Gastrocnemius medialis (tissue), 4 donors: ENCODE results near the gene FBXO9. TPM values are rescaled to one million over a fixed set of nuclear protein-coding genes. Genes with fewer than 3 reads are reported as not detected.

Experiments used
- ATAC-seq, 2 donors: fragments of 150-250 bp; one replicate each; pipeline ENCODE4 v1.9.1; 2016
- DNase-seq, 2 donors: peaks; one replicate each; pipeline ENCODE4 v3.0.0-alpha.2; 2019
- H3K27ac ChIP-seq, 4 donors: fragments of 200-600 bp; sonication (generic); 1 replicate in 1 of 4; 2 replicates in 3 of 4; pipeline ENCODE4 v1.5.1; 2016 to 2018; ENCODE audit warnings: mild to moderate bottlenecking in 2 of 4, moderate library complexity in 1 of 4
- H3K27me3 ChIP-seq, 3 donors: fragments of 200-600 bp; sonication (generic) in 2 of 3; 1 replicate in 1 of 3; 2 replicates in 2 of 3; pipeline versions ENCODE4 v1.5.1 to v1.6.0; 2016 to 2019; ENCODE audit warnings: mild to moderate bottlenecking in 1 of 3, moderate library complexity in 1 of 3
- H3K36me3 ChIP-seq, 2 donors: fragments of 200-600 bp; sonication (generic) in 1 of 2; one replicate each; pipeline ENCODE4 v1.5.1; 2017 to 2018
- H3K4me1 ChIP-seq, 2 donors: fragments of 200-600 bp; sonication (generic) in 1 of 2; one replicate each; pipeline ENCODE4 v1.5.1; 2016 to 2017; ENCODE audit warnings: mild to moderate bottlenecking in 2 of 2
- H3K4me3 ChIP-seq, 4 donors: fragments of 200-600 bp; sonication (generic) in 3 of 4; 1 replicate in 1 of 4; 2 replicates in 3 of 4; pipeline ENCODE4 v1.5.1; 2016 to 2019; ENCODE audit warnings: mild to moderate bottlenecking in 2 of 4
- H3K9me3 ChIP-seq, 3 donors: fragments of 200-600 bp; sonication (generic) in 2 of 3; 1 replicate in 1 of 3; 2 replicates in 2 of 3; pipeline ENCODE4 v1.5.1; 2016 to 2019
- POLR2A ChIP-seq, 2 donors: fragments of 450-650 bp; IDR thresholded peaks; one replicate each; pipeline ENCODE4 v1.6.1; 2017; ENCODE audit warnings: antibody characterized with exemption in 2 of 2, mild to moderate bottlenecking in 2 of 2, moderate library complexity in 2 of 2
- in situ Hi-C, 4 donors: fragments of 200-750 bp; cut with MboI; loops; one replicate each; pipeline versions ENCODE4 v1.15.0 to v1.8.0; 2017; ENCODE audit warnings: low sequenced_read_pairs in 4 of 4
- intact Hi-C: fragments of 100-400 bp; cut with DNase I; formaldehyde crosslinking; loops from one replicate; pipeline ENCODE4 v1.15.1; 2023; ENCODE audit warnings: low total_unique reads
- total RNA-seq, 4 donors: library from RNA; depleted of rRNA; stranded (reverse); fragments of >200 nt; gene quantifications; one replicate each; pipeline versions ENCODE4 v1.1.0 to v1.2.3, GENCODE V29; 2016
- TF ChIP-seq, protein P1 (sequence below), 5 experiments: fragments of 450-650 bp in 3 of 5; fragments of 200-600 bp in 2 of 5; sonication (generic) in 2 of 5; IDR thresholded peaks in 4 of 5; conservative IDR thresholded peaks in 1 of 5; 1 replicate in 4 of 5; 2 replicates in 1 of 5; pipeline ENCODE4 v1.5.1; 2016 to 2019; ENCODE audit warnings: antibody characterized with exemption in 5 of 5, mild to moderate bottlenecking in 3 of 5, moderate library complexity in 3 of 5

The FBXO9 gene
- total RNA-seq, 4 donors from 2014 or later = 16.6 to 20.2 (median 19.6) TPM

GRCh38 chr6:53086302-53086701 is 21.1 kb downstream of the FBXO9 start:
- intact Hi-C loops = no loop called here
- Histone ChIP-seq H3K27me3 (no peaks in the 10 kb centered on the region), H3K36me3 (peaks cover 10 to 90% of the 10 kb centered on the region in 2 donors), H3K9me3 (no peaks in the 10 kb centered on the region), H3K4me1 (no peaks in the 10 kb centered on the region), H3K27ac (no peak overlapping the region), H3K4me3 (no peak overlapping the region)
- DNase-seq = no peak
- in situ Hi-C loops = no loop called here
- TF ChIP-seq, protein P1, sequence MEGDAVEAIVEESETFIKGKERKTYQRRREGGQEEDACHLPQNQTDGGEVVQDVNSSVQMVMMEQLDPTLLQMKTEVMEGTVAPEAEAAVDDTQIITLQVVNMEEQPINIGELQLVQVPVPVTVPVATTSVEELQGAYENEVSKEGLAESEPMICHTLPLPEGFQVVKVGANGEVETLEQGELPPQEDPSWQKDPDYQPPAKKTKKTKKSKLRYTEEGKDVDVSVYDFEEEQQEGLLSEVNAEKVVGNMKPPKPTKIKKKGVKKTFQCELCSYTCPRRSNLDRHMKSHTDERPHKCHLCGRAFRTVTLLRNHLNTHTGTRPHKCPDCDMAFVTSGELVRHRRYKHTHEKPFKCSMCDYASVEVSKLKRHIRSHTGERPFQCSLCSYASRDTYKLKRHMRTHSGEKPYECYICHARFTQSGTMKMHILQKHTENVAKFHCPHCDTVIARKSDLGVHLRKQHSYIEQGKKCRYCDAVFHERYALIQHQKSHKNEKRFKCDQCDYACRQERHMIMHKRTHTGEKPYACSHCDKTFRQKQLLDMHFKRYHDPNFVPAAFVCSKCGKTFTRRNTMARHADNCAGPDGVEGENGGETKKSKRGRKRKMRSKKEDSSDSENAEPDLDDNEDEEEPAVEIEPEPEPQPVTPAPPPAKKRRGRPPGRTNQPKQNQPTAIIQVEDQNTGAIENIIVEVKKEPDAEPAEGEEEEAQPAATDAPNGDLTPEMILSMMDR (IDR thresholded peaks at IDR 0.05 in 4 of 5, conservative IDR thresholded peaks at IDR 0.05 in 1 of 5) = no peak
- TF ChIP-seq POLR2A (IDR thresholded peaks at IDR 0.05) = no peak
- no peak for ATAC-seq

GRCh38 chr6:53089948-53090347 is 24.7 kb downstream of the FBXO9 start:
- in situ Hi-C loops (no loop called here), intact Hi-C loops (no loop called here)
- no peak for TF ChIP-seq POLR2A (IDR thresholded peaks at IDR 0.05)
- TF ChIP-seq, protein P1 (IDR thresholded peaks at IDR 0.05 in 4 of 5, conservative IDR thresholded peaks at IDR 0.05 in 1 of 5) = no peak

GRCh38 chr6:53090576-53090975 is 25.4 kb downstream of the FBXO9 start:
- intact Hi-C loops = no loop called here
- Histone ChIP-seq H3K27ac (no peak overlapping the region), H3K27me3 (no peaks in the 10 kb centered on the region), H3K4me1 (no peaks in the 10 kb centered on the region), H3K9me3 (no peaks in the 10 kb centered on the region), H3K4me3 (no peak overlapping the region), H3K36me3 (peaks cover 0 to 90% of the 10 kb centered on the region in 2 donors)
- in situ Hi-C loops = no loop called here
- TF ChIP-seq POLR2A (IDR thresholded peaks at IDR 0.05) = no peak
- TF ChIP-seq, protein P1 (IDR thresholded peaks at IDR 0.05 in 4 of 5, conservative IDR thresholded peaks at IDR 0.05 in 1 of 5) = no peak
- DNase-seq (no peak), ATAC-seq (no peak)

More at GRCh38 chr6:53089948-53090347, 24.7 kb downstream of the FBXO9 start:
- H3K4me3 ChIP-seq = no peak overlapping the region
- DNase-seq (no peak), ATAC-seq (no peak)
- no peaks in the 10 kb centered on the region for H3K27me3 ChIP-seq
- H3K9me3 ChIP-seq = no peaks in the 10 kb centered on the region
- no peak overlapping the region for H3K27ac ChIP-seq
- no peaks in the 10 kb centered on the region for H3K4me1 ChIP-seq
- H3K36me3 ChIP-seq = peaks cover 0 to 90% of the 10 kb centered on the region in 2 donors

DNA sequence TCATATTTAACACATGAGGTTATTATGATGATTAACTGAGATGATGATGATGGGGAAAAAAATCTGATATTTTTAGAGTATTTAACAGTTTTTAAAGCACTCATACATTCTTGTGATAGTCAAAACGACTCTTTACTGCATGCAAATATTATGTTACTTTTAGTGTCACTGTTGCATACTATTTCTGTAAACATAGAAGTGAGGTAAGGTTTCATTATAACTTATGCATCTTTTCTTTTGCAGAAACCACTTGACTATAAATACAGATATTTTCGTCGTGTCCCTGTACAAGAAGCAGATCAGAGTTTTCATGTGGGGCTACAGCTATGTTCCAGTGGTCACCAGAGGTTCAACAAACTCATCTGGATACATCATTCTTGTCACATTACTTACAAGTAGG is 30.1 kb downstream of the FBXO9 start:
- in situ Hi-C loops (no loop called here), intact Hi-C loops (no loop called here)
- H3K27ac ChIP-seq = no peak overlapping the region
- peaks cover 0 to 96% of the 10 kb centered on the region in 2 donors for H3K36me3 ChIP-seq
- DNase-seq = no peak
- H3K4me3 ChIP-seq = no peak overlapping the region
- no peaks in the 10 kb centered on the region for H3K4me1 ChIP-seq
- TF ChIP-seq, protein P1 (IDR thresholded peaks at IDR 0.05 in 4 of 5, conservative IDR thresholded peaks at IDR 0.05 in 1 of 5) = no peak
- no peak for TF ChIP-seq POLR2A (IDR thresholded peaks at IDR 0.05)
- no peaks in the 10 kb centered on the region for H3K9me3 ChIP-seq
- H3K27me3 ChIP-seq = no peaks in the 10 kb centered on the region
- no peak for ATAC-seq

DNA sequence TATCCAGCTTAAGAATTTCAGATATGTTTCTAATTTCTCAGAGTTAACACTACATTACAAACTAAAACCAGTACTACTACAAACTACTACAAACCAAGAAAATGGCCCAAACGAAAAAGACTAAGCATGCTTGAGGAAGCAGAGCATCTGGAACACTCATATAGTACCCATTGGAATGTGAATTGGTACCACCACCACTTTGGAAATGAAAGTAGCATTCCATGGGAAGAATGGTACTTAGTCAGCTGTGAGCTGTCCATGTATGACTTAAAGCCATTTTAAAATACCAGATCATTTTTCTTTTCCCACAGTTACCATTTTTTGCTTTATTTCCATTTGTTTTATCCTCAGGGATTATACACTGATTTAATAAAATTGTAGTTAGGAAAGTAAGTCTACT is 30.5 kb downstream of the FBXO9 start:
- DNase-seq = no peak
- intact Hi-C loops (no loop called here), in situ Hi-C loops (no loop called here)

More for the DNA sequence above, 30.5 kb downstream of the FBXO9 start:
- Histone ChIP-seq H3K4me1 (no peaks in the 10 kb centered on the region), H3K36me3 (peaks cover 0 to 96% of the 10 kb centered on the region in 2 donors), H3K27me3 (no peaks in the 10 kb centered on the region), H3K9me3 (no peaks in the 10 kb centered on the region), H3K4me3 (no peak overlapping the region), H3K27ac (no peak overlapping the region)
- no peak for ATAC-seq
- TF ChIP-seq, protein P1 (IDR thresholded peaks at IDR 0.05 in 4 of 5, conservative IDR thresholded peaks at IDR 0.05 in 1 of 5) = no peak
- TF ChIP-seq POLR2A (IDR thresholded peaks at IDR 0.05) = no peak
